GM18520 (cell line): ENCODE measurements around the gene URM1.
"Not testable (repeated sequence)": the region's sequence is repeated elsewhere in the genome, so short reads cannot be mapped to it uniquely, and the experiment has no call there.

Experiments
- ATAC-seq: cut with Tn5 transposase; IDR thresholded peaks from one replicate; pipeline ENCODE4 v1.9.1; 2021; ENCODE audit not compliant: unreplicated experiment

Gene URM1

GRCh38 chr9:128406848-128407391 is 35.7 kb downstream of the URM1 start:
- ATAC-seq: no peak

GRCh38 chr9:128408963-128409431 is 37.8 kb downstream of the URM1 start:
- ATAC-seq: no peak

- ATAC-seq: no peak
Measured at GRCh38 chr9:128409450-128409849, 38.3 kb downstream of the URM1 start.

- ATAC-seq: no peak
Measured at GRCh38 chr9:128409978-128410377, 38.8 kb downstream of the URM1 start.

- ATAC-seq: no peak
Measured at GRCh38 chr9:128411364-128412119, 40.4 kb downstream of the URM1 start.

- ATAC-seq: no peak
Measured at GRCh38 chr9:128412120-128412790, 41.1 kb downstream of the URM1 start.

GRCh38 chr9:128413728-128414127 is 42.6 kb downstream of the URM1 start:
- ATAC-seq: not testable (repeated sequence)

- ATAC-seq: no peak
Measured at GRCh38 chr9:128414461-128414860, 43.3 kb downstream of the URM1 start.

GRCh38 chr9:128415281-128415680 is 44.1 kb downstream of the URM1 start:
- no peak for ATAC-seq

GRCh38 chr9:128416014-128416413 is 44.8 kb downstream of the URM1 start:
- ATAC-seq: no peak

GRCh38 chr9:128416432-128417019 is 45.4 kb downstream of the URM1 start:
- no peak for ATAC-seq

GRCh38 chr9:128419061-128419925 is 48.1 kb downstream of the URM1 start:
- no peak for ATAC-seq

- ATAC-seq: peak; percentile 50
Measured at GRCh38 chr9:128420060-128420650, 49.0 kb downstream of the URM1 start.

- ATAC-seq: peak; percentile 54
Measured at GRCh38 chr9:128420651-128421481, 49.7 kb downstream of the URM1 start, which contains the start of gene CERCAM. CERCAM (plus strand) TSS chr9:128420857; CDS start chr9:128420878, 21 bp downstream.

- ATAC-seq: no peak
Measured at GRCh38 chr9:128421482-128421996, 50.4 kb downstream of the URM1 start.

- ATAC-seq: not testable (repeated sequence)
Measured at GRCh38 chr9:128422022-128422782, 51.0 kb downstream of the URM1 start.

- ATAC-seq: no peak
Measured at GRCh38 chr9:128422783-128423150, 51.6 kb downstream of the URM1 start.

- not testable (repeated sequence) for ATAC-seq
Measured at GRCh38 chr9:128423356-128423755, 52.2 kb downstream of the URM1 start.
